Skeletal muscle cell (primary cell): ENCODE data around the gene SSNA1.
"Not testable (repeated sequence)": the region's sequence is repeated elsewhere in the genome, so short reads cannot be mapped to it uniquely, and the experiment has no call there.

Experiments used
- DNase-seq: peaks from one replicate; pipeline ENCODE4 v3.0.0-alpha.2; 2010; ENCODE audit warnings: low read depth
- H3K4me3 ChIP-seq: 2 replicates; pipeline ENCODE4 v1.5.1; 2011; ENCODE audit warnings: low read depth, mild to moderate bottlenecking, control low read depth, low read length, moderate library complexity

SSNA1 gene

GRCh38 chr9:137237759-137238726 is 49.6 kb downstream of the SSNA1 start:
- DNase-seq, result no peak
- H3K4me3 ChIP-seq, result no peak overlapping the region

- DNase-seq, result not testable (repeated sequence)
- peak overlapping the region; percentile 71 for H3K4me3 ChIP-seq
Observed at GRCh38 chr9:137239541-137240200, 51.2 kb downstream of the SSNA1 start.
